Astrocyte of the spinal cord (primary cell): ENCODE results near the gene COL28A1.

Source experiments
- DNase-seq: peaks from one replicate; pipeline ENCODE4 v3.0.0; 2011; ENCODE audit warnings: low read depth, low spot score
- H3K4me3 ChIP-seq: 2 replicates; pipeline ENCODE4 v1.5.1; 2011; ENCODE audit warnings: low read depth, mild to moderate bottlenecking, low read length, moderate library complexity
- CTCF ChIP-seq: IDR thresholded peaks from 2 replicates; pipeline ENCODE4 v1.5.1; 2012; ENCODE audit warnings: low read depth, mild to moderate bottlenecking, low read length, inconsistent platforms
- in situ Hi-C: cut with HindIII; loops from 2 replicates; pipeline ENCODE4 v1.10.0; 2017; ENCODE audit warnings: low sequenced_read_pairs

Gene COL28A1

GRCh38 chr7:7333610-7334009 is 202.1 kb downstream of the COL28A1 start:
- TF ChIP-seq CTCF = no peak
- in situ Hi-C loops = no loop called here

GRCh38 chr7:7331523-7331922 is 204.2 kb downstream of the COL28A1 start:
- DNase-seq = no peak
- no peak overlapping the region for H3K4me3 ChIP-seq
- in situ Hi-C loops = no loop called here

More at GRCh38 chr7:7333610-7334009, 202.1 kb downstream of the COL28A1 start:
- no peak for DNase-seq
- no peak overlapping the region for H3K4me3 ChIP-seq

GRCh38 chr7:7330997-7331396 is 204.7 kb downstream of the COL28A1 start:
- peak; percentile 11 for TF ChIP-seq CTCF
- in situ Hi-C loops = no loop called here
- H3K4me3 ChIP-seq = no peak overlapping the region
- DNase-seq = no peak

More at GRCh38 chr7:7331523-7331922, 204.2 kb downstream of the COL28A1 start:
- no peak for TF ChIP-seq CTCF

- in situ Hi-C loops = no loop called here
- no peak for TF ChIP-seq CTCF
- DNase-seq = no peak
- H3K4me3 ChIP-seq = no peak overlapping the region
Observed at GRCh38 chr7:7329326-7329725, 206.3 kb downstream of the COL28A1 start.

GRCh38 chr7:7327423-7327822 is 208.2 kb downstream of the COL28A1 start:
- no peak for DNase-seq
- no peak overlapping the region for H3K4me3 ChIP-seq
- in situ Hi-C loops = no loop called here
- TF ChIP-seq CTCF = no peak

- DNase-seq = no peak
- H3K4me3 ChIP-seq = no peak overlapping the region
- no peak for TF ChIP-seq CTCF
- in situ Hi-C loops = no loop called here
Observed at GRCh38 chr7:7324698-7325097, 211.0 kb downstream of the COL28A1 start.

GRCh38 chr7:7323921-7324320 is 211.8 kb downstream of the COL28A1 start:
- no peak for DNase-seq
- H3K4me3 ChIP-seq = no peak overlapping the region
- TF ChIP-seq CTCF = no peak
- in situ Hi-C loops = no loop called here
